ENCODE measurements around the gene SORT1. TPM values are rescaled to one million over a fixed set of nuclear protein-coding genes. Genes with fewer than 3 reads are reported as not detected.

Gene SORT1
- total RNA-seq, 1 experiment from 2014 or later = 9.2 TPM

DNA sequence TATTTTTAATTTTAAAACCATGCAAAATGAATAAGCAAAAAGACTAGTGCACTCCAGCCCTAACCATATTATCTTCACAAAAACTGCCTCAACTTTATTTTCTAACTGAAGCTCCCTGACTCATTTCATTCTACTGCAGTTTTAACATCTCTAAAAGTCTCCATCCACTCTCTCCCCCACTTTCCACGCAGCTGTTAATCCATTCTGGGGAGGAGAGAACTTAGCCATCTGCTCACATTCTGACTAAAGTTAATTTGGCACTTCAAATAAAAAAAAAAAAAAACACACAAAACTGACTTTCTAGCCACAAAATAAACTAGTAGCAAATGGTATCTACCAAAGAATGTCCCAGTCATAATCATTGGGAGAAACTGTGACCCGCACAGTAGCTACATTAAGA, 85.5 kb downstream of the SORT1 start:
- no peaks in the 10 kb centered on the region for H3K9me2 ChIP-seq (replicated peaks; ENCODE audit: low read length)
- POLR2A ChIA-PET (ENCODE audit: unreplicated experiment) = interaction anchor here (0.5 kb wide), 1 partner anchor 21 kb away, joined by 3 read pairs; no protein-coding TSS in a partner anchor
- no peak for DNase-seq
- H4K20me1 ChIP-seq (ENCODE audit: low read length) = no peaks in the 10 kb centered on the region
- H3K79me2 ChIP-seq (ENCODE audit: low read length) = no peaks in the 10 kb centered on the region
- TF ChIP-seq EZH2 (IDR thresholded peaks at IDR 0.05; ENCODE audit: low read length, unreplicated experiment) (no peak), EZH2phosphoT487 (IDR thresholded peaks at IDR 0.05; ENCODE audit: borderline replicate concordance, low read length) (no peak)
- TF ChIP-seq, protein P1, sequence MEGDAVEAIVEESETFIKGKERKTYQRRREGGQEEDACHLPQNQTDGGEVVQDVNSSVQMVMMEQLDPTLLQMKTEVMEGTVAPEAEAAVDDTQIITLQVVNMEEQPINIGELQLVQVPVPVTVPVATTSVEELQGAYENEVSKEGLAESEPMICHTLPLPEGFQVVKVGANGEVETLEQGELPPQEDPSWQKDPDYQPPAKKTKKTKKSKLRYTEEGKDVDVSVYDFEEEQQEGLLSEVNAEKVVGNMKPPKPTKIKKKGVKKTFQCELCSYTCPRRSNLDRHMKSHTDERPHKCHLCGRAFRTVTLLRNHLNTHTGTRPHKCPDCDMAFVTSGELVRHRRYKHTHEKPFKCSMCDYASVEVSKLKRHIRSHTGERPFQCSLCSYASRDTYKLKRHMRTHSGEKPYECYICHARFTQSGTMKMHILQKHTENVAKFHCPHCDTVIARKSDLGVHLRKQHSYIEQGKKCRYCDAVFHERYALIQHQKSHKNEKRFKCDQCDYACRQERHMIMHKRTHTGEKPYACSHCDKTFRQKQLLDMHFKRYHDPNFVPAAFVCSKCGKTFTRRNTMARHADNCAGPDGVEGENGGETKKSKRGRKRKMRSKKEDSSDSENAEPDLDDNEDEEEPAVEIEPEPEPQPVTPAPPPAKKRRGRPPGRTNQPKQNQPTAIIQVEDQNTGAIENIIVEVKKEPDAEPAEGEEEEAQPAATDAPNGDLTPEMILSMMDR (conservative IDR thresholded peaks at IDR 0.05; ENCODE audit: low read depth, low read length) = no peak
- H2AFZ ChIP-seq (ENCODE audit: low read length) = no peak overlapping the region
- H3K36me3 ChIP-seq (ENCODE audit: low read depth, low read length) = no peaks in the 10 kb centered on the region
- H3F3A ChIP-seq (ENCODE audit: low read length, unreplicated experiment) = no peaks in the 10 kb centered on the region
- no peak overlapping the region for H3K4me2 ChIP-seq (ENCODE audit: low read length)
- no peak for ATAC-seq
- no TSS peak for BruUV-seq (replicated peaks)
- H3K27ac ChIP-seq (ENCODE audit: low read length) = no peak overlapping the region
- H3K4me1 ChIP-seq (ENCODE audit: insufficient read depth, low read length) = no peaks in the 10 kb centered on the region
- H3K9me3 ChIP-seq (ENCODE audit: low read length) = no peaks in the 10 kb centered on the region
- no peak overlapping the region for H3K4me3 ChIP-seq (ENCODE audit: low read length)
- H3K27me3 ChIP-seq (ENCODE audit: low read length) = no peaks in the 10 kb centered on the region
- CTCF ChIA-PET = no interaction called here
- H3K9ac ChIP-seq (ENCODE audit: low read length) = no peak overlapping the region
- intact Hi-C loops (cut with micrococcal nuclease) = no loop called here

DNA sequence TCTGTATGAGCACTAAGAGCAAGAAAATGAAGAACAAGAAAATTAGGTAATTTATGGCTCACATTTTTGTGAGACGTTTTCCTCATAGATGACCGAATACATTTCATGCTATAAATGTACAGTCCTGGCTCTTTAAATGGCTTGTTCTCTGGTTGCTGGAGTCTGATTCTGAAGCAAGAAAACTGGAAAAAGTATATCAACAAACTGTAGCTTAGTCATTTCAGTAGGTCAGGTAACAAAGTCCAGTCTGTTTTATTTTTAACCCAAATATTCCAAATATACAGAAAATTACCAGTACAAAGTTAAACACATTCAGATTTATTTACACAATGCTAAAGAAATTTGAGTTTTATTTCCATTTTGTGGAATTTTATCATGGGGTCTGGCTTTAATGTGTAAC, 88.4 kb downstream of the SORT1 start:
- H3K27ac ChIP-seq (ENCODE audit: low read length) = no peak overlapping the region
- TF ChIP-seq EZH2phosphoT487 (IDR thresholded peaks at IDR 0.05; ENCODE audit: borderline replicate concordance, low read length) (no peak), EZH2 (IDR thresholded peaks at IDR 0.05; ENCODE audit: low read length, unreplicated experiment) (no peak)
- TF ChIP-seq, protein P1 (conservative IDR thresholded peaks at IDR 0.05; ENCODE audit: low read depth, low read length) = no peak
- H3K36me3 ChIP-seq (ENCODE audit: low read depth, low read length) = no peaks in the 10 kb centered on the region
- no peak overlapping the region for H3K4me2 ChIP-seq (ENCODE audit: low read length)
- H3K9ac ChIP-seq (ENCODE audit: low read length) = no peak overlapping the region
- ChIA-PET POLR2A (ENCODE audit: unreplicated experiment) (no interaction called here), CTCF (no interaction called here)
- no peaks in the 10 kb centered on the region for H3K9me2 ChIP-seq (replicated peaks; ENCODE audit: low read length)
- BruUV-seq (replicated peaks) = no TSS peak
- H3K4me3 ChIP-seq (ENCODE audit: low read length) = no peak overlapping the region
- H3K9me3 ChIP-seq (ENCODE audit: low read length) = no peaks in the 10 kb centered on the region
- ATAC-seq = no peak
- intact Hi-C loops (cut with micrococcal nuclease) = no loop called here
- no peaks in the 10 kb centered on the region for H3K27me3 ChIP-seq (ENCODE audit: low read length)
- H2AFZ ChIP-seq (ENCODE audit: low read length) = no peak overlapping the region
- no peaks in the 10 kb centered on the region for H3F3A ChIP-seq (ENCODE audit: low read length, unreplicated experiment)
- H3K4me1 ChIP-seq (ENCODE audit: insufficient read depth, low read length) = no peaks in the 10 kb centered on the region
- H3K79me2 ChIP-seq (ENCODE audit: low read length) = no peaks in the 10 kb centered on the region
- no peak for DNase-seq
- no peaks in the 10 kb centered on the region for H4K20me1 ChIP-seq (ENCODE audit: low read length)

GRCh38 chr1:109307274-109308021, 90.3 kb downstream of the SORT1 start:
- CTCF ChIA-PET = no interaction called here
- ATAC-seq = no peak; the same call in 1 of the 2 replicates
- no peaks in the 10 kb centered on the region for H3K79me2 ChIP-seq (ENCODE audit: low read length)

More at GRCh38 chr1:109307274-109308021, 90.3 kb downstream of the SORT1 start:
- no TSS peak for BruUV-seq (replicated peaks)
- Histone ChIP-seq H3K9me2 (replicated peaks; ENCODE audit: low read length) (no peaks in the 10 kb centered on the region), H3K9me3 (ENCODE audit: low read length) (no peaks in the 10 kb centered on the region), H3K36me3 (ENCODE audit: low read depth, low read length) (no peaks in the 10 kb centered on the region), H3K9ac (ENCODE audit: low read length) (no peak overlapping the region), H3K4me3 (ENCODE audit: low read length) (no peak overlapping the region), H3K27me3 (ENCODE audit: low read length) (no peaks in the 10 kb centered on the region), H2AFZ (ENCODE audit: low read length) (no peak overlapping the region), H3F3A (ENCODE audit: low read length, unreplicated experiment) (no peaks in the 10 kb centered on the region), H3K4me1 (ENCODE audit: insufficient read depth, low read length) (no peaks in the 10 kb centered on the region), H3K27ac (ENCODE audit: low read length) (no peak overlapping the region), H3K4me2 (ENCODE audit: low read length) (no peak overlapping the region), H4K20me1 (ENCODE audit: low read length) (no peaks in the 10 kb centered on the region)
- POLR2A ChIA-PET (ENCODE audit: unreplicated experiment) = no interaction called here
- intact Hi-C loops (cut with micrococcal nuclease) = no loop called here
- DNase-seq = no peak
- TF ChIP-seq, protein P1 (conservative IDR thresholded peaks at IDR 0.05; ENCODE audit: low read depth, low read length) = no peak
- TF ChIP-seq EZH2phosphoT487 (IDR thresholded peaks at IDR 0.05; ENCODE audit: borderline replicate concordance, low read length) (no peak), EZH2 (IDR thresholded peaks at IDR 0.05; ENCODE audit: low read length, unreplicated experiment) (no peak)
